Tibial nerve (tissue), 4 donors: ENCODE measurements around the gene TLCD3A. TPM values are rescaled to one million over a fixed set of nuclear protein-coding genes. Genes with fewer than 3 reads are reported as not detected.

Experiments
- DNase-seq, 2 donors: peaks; one replicate each; pipeline ENCODE4 v3.0.0-alpha.2; 2019; ENCODE audit warnings: low spot score in 2 of 2
- H3K27ac ChIP-seq, 4 donors: fragments of 200-600 bp; sonication (generic) in 3 of 4; one replicate each; pipeline ENCODE4 v1.5.1; 2017 to 2019; ENCODE audit warnings: mild to moderate bottlenecking in 1 of 4
- H3K27me3 ChIP-seq, 2 donors: fragments of 200-600 bp; sonication (generic) in 1 of 2; one replicate each; pipeline versions ENCODE4 v1.5.1 to v1.6.0; 2017 to 2019
- H3K36me3 ChIP-seq, 3 donors: fragments of 200-600 bp; sonication (generic); one replicate each; pipeline ENCODE4 v1.5.1; 2018 to 2019
- H3K4me1 ChIP-seq, 4 donors: fragments of 200-600 bp; sonication (generic) in 3 of 4; one replicate each; pipeline ENCODE4 v1.5.1; 2017 to 2019
- H3K4me3 ChIP-seq, 4 donors: fragments of 200-600 bp; sonication (generic) in 3 of 4; one replicate each; pipeline ENCODE4 v1.5.1; 2017 to 2019; ENCODE audit warnings: mild to moderate bottlenecking in 1 of 4, moderate library complexity in 1 of 4
- H3K9me3 ChIP-seq, 4 donors: fragments of 200-600 bp; sonication (generic) in 3 of 4; one replicate each; pipeline ENCODE4 v1.5.1; 2017 to 2019
- CTCF ChIP-seq, 5 experiments: fragments of 200-600 bp in 3 of 5; fragments of 450-650 bp in 2 of 5; sonication (generic) in 3 of 5; IDR thresholded peaks; one replicate each; pipeline ENCODE4 v1.5.1; 2016 to 2019; ENCODE audit warnings: antibody characterized with exemption in 5 of 5, mild to moderate bottlenecking in 3 of 5, moderate library complexity in 2 of 5
- EP300 ChIP-seq, 2 donors: sonication (generic); formaldehyde crosslinking; IDR thresholded peaks; one replicate each; pipeline ENCODE4 v1.6.1; 2017; ENCODE audit warnings: antibody characterized with exemption in 2 of 2, mild to moderate bottlenecking in 1 of 2
- POLR2A ChIP-seq, 2 donors: fragments of 450-650 bp; IDR thresholded peaks; one replicate each; pipeline ENCODE4 v1.6.1; 2017; ENCODE audit warnings: antibody characterized with exemption in 2 of 2, mild to moderate bottlenecking in 2 of 2, moderate library complexity in 2 of 2
- WGBS, 2 donors: methylation state at CpG; one replicate each; pipeline ENCODE4 v1.1.5; 2018; 5-methylcytosine and 5-hydroxymethylcytosine counted together
- total RNA-seq, 4 donors: library from RNA; depleted of rRNA; stranded (reverse); fragments of >200 nt; gene quantifications; one replicate each; pipeline ENCODE4 v1.1.0, GENCODE V29; 2016

Gene TLCD3A
- total RNA-seq, 4 donors from 2014 or later, result 3.9 to 6.3 (median 5.8) TPM

DNA sequence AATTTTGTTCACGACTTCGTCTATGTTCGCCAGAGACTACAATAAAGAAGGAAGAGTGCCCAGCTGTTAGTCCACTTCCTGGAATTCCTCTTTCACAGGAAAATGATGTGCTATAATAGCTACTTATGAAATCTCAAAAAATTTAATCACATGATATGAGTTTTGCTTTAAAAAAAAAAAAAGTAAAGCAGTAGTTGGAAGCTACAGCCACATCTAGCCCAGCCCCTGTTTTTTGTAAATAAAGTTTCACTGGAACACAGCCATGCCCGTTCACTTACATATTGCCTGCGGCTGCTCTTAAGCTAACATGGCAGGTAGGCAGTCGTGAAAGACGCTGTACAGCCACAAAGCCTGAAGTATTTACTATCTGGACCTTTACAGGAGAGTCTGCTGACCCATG lies 33.1 kb upstream of the TLCD3A start:
- peak in 1 of 2 donors; percentile 15 for DNase-seq
- Histone ChIP-seq H3K9me3 (no peaks in the 10 kb centered on the region), H3K4me1 (peaks cover 0 to 12% (median 0%) of the 10 kb centered on the region in 4 donors), H3K27me3 (no peaks in the 10 kb centered on the region), H3K27ac (no peak overlapping the region), H3K4me3 (no peak overlapping the region), H3K36me3 (peaks cover 0 to 54% (median 9%) of the 10 kb centered on the region in 3 donors)
- 83 to 87% methylated on average over 7 of the region's 7 CpGs for WGBS, 2 donors
- TF ChIP-seq CTCF (IDR thresholded peaks at IDR 0.05) (no peak), EP300 (IDR thresholded peaks at IDR 0.05) (peak in 1 of 2 donors; percentile 28)

DNA sequence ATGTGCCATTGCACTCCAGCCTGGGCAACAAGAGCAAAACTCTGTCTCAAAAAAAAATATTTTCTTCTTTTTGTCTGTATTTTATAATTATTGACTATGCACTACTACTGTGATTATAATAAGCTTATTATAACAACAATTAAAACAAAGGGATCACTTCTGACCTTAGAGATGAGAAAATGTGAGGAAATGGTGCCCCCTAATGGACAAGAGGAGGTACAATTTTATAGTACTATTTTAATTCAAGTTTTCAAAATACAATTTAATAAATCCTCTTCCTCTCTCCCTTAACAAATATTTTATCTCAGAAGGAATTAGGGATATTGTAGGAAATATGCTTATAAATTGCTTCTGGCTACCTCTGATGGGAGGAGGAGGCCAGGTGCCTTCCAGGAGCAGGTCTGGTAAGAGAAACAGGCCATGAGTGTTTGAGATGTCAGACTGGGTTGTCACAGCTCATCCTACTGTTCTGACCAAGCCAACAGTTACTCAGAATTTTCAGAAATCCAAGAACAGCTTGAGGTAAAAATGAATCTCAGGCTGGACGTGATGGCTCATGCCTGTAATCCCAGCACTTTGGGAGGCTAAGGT lies 31.8 kb upstream of the TLCD3A start:
- no peak overlapping the region for H3K27ac ChIP-seq
- peak; percentile 47 to 73 (median 59) for TF ChIP-seq CTCF (IDR thresholded peaks at IDR 0.05)
- TF ChIP-seq POLR2A (IDR thresholded peaks at IDR 0.05), result no peak
- no peaks in the 10 kb centered on the region for H3K27me3 ChIP-seq
- no peak for DNase-seq
- peaks cover 0 to 45% (median 0%) of the 10 kb centered on the region in 3 donors for H3K36me3 ChIP-seq
- H3K4me1 ChIP-seq, result peaks cover 0 to 12% (median 0%) of the 10 kb centered on the region in 4 donors
- WGBS, 2 donors, result 43 to 71% methylated on average over 1 of the region's 1 CpG
- no peak overlapping the region for H3K4me3 ChIP-seq
- H3K9me3 ChIP-seq, result no peaks in the 10 kb centered on the region

DNA sequence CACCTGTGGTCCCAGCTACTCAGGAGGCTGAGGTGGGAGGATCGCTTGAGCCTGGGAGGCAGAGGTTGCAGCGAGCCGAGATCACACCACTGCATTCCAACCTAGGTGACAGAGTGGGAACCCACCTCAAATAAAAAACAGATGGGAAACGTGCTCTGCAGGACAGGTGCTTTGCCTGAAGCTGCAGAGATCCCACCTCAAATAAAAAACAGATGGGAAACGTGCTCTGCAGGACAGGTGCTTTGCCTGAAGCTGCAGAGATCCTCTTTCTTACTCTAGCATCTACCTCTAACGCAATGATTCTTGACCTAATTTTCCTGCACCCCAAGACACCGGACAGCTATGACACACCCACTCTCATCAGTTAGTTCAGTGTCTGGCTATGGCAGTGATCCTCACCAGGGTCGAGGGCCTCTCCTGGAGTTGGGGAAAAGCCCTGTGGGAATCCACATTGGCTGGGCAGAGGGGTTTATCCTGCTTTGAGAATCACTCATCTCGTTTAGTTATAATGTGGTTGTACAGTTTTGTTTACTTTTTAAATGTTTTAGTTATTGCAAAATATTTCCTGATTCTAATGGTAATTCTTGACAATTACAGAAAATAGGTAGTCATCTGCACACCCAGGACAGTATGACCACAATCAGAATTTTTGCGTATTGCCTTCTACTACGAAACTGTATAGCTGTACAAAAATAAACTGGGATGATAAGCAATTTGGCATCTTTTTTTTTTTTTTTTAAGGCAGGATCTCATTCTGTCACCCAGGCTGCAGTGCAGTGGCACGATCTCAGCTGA lies 29.1 kb upstream of the TLCD3A start:
- Histone ChIP-seq H3K27me3 (no peaks in the 10 kb centered on the region), H3K4me3 (no peak overlapping the region), H3K36me3 (peaks cover 0 to 33% (median 0%) of the 10 kb centered on the region in 3 donors), H3K9me3 (no peaks in the 10 kb centered on the region), H3K27ac (no peak overlapping the region), H3K4me1 (peaks cover 0 to 12% (median 0%) of the 10 kb centered on the region in 4 donors)
- no peak for DNase-seq
- WGBS, 2 donors, result 78 to 79% methylated on average over 12 of the region's 12 CpGs
- TF ChIP-seq POLR2A (IDR thresholded peaks at IDR 0.05), result no peak
- no peak for TF ChIP-seq CTCF (IDR thresholded peaks at IDR 0.05)
- TF ChIP-seq EP300 (IDR thresholded peaks at IDR 0.05), result no peak

DNA sequence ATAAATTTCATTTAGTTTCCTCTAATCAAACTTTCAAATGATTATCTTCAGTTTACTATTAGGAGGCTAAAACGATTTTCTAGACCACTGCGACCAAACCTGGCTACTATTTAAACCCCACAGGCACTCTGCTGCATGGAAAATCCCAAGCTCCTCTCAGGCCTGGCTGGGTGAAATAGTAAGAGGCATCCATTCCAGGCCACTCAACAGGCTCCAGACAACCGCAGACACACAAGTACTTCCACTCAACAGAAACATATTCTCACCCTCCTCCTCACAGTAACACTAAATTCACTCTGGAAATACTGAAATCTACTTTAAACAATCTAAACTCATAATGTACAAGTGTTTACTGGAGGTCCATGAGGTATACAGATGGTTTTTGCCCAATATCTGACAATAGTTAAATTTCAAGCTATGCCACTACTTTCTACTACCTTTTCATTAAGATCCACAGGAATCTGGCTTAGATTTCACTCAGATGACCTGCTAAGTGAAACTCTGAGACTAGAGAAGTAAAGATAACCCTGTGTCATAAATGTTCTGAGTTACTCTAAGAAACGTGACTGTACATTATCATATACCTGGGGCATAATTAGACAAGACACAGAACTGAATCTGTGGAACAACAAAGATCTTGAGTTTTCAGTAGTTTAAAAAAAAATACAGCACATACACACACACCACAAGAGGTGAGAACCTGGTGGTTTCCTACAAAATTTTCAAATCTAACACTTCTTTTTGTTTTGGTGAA lies 28.1 kb upstream of the TLCD3A start:
- H3K27ac ChIP-seq, result no peak overlapping the region
- WGBS, 2 donors, result 85 to 91% methylated on average over 4 of the region's 4 CpGs
- H3K4me3 ChIP-seq, result no peak overlapping the region
- no peaks in the 10 kb centered on the region for H3K9me3 ChIP-seq
- peaks cover 0 to 41% (median 0%) of the 10 kb centered on the region in 3 donors for H3K36me3 ChIP-seq
- TF ChIP-seq EP300 (IDR thresholded peaks at IDR 0.05), result no peak
- TF ChIP-seq CTCF (IDR thresholded peaks at IDR 0.05), result no peak
- no peak for TF ChIP-seq POLR2A (IDR thresholded peaks at IDR 0.05)
- H3K4me1 ChIP-seq, result peaks cover 0 to 11% (median 0%) of the 10 kb centered on the region in 4 donors
- H3K27me3 ChIP-seq, result no peaks in the 10 kb centered on the region
- DNase-seq, result no peak
